ENCODE results near the gene PAK6. TPM values are rescaled to one million over a fixed set of nuclear protein-coding genes. Genes with fewer than 3 reads are reported as not detected.

Gene PAK6
- total RNA-seq, 1 experiment from 2014 or later = 30.4 TPM

DNA sequence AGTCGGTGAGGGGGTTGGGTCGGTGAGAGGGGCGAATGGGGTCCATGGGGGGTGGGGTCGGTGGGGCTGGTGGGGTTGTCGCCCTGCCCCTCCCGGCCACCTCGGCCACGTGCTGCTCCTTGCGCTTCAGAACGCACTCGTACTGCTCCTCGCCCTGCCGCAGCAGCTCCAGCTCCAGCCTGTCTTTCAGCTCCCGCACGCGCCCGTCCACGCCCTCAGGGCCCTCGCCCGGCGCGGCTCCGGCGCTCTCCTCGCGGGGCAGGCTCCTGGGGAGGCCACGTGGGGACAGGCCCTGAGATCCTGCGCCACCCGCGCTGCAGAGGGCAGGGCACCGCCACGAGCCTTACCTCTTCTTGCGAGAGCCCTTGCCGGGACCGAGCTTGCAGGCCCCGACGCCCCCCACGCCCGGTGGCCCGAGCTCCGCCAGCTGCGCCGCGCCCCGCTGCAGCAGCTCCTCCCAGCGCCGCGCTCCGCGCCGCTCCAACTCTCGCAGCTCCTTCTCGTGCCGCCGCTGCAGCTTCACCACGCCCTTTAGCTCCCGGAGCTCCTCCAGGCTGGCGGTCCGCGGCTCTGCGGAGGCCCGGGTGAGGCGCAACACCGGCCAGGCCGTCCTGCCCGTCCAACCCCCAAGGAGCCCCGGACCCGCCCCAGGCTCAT, 52.2 kb downstream of the PAK6 start:
- DNase-seq (peak; percentile 55), ATAC-seq (peak; percentile 83)
- Histone ChIP-seq H2AFZ (ENCODE audit: low read length) (peak overlapping the region; percentile 88), H3K9ac (ENCODE audit: low read length) (peak overlapping the region; percentile 38), H3K4me2 (ENCODE audit: low read length) (peak overlapping the region; percentile 79), H3K27me3 (ENCODE audit: low read length) (no peaks in the 10 kb centered on the region), H3K4me3 (ENCODE audit: low read length) (peak overlapping the region; percentile 58), H4K20me1 (ENCODE audit: low read length) (no peaks in the 10 kb centered on the region), H3K9me2 (replicated peaks; ENCODE audit: low read length) (no peaks in the 10 kb centered on the region), H3F3A (ENCODE audit: low read length, unreplicated experiment) (no peaks in the 10 kb centered on the region), H3K36me3 (ENCODE audit: low read depth, low read length) (no peaks in the 10 kb centered on the region), H3K79me2 (ENCODE audit: low read length) (no peaks in the 10 kb centered on the region), H3K27ac (ENCODE audit: low read length) (no peak overlapping the region), H3K4me1 (ENCODE audit: insufficient read depth, low read length) (no peaks in the 10 kb centered on the region; the same call in 1 of the 2 replicates), H3K9me3 (ENCODE audit: low read length) (no peaks in the 10 kb centered on the region)
- ChIA-PET CTCF (interaction anchor here (0.5 to 1.4 kb wide), 5 partner anchors 12 to 79 kb away, joined by 3 to 5 read pairs (median 3); no protein-coding TSS in a partner anchor), POLR2A (ENCODE audit: unreplicated experiment) (interaction anchor here (0.6 to 0.8 kb wide), 2 partner anchors 18 to 358 kb away, joined by 3 to 5 read pairs; no protein-coding TSS in a partner anchor)
- TF ChIP-seq EZH2phosphoT487 (IDR thresholded peaks at IDR 0.05; ENCODE audit: borderline replicate concordance, low read length) (no peak), EZH2 (IDR thresholded peaks at IDR 0.05; ENCODE audit: low read length, unreplicated experiment) (no peak)
- TF ChIP-seq, protein P1, sequence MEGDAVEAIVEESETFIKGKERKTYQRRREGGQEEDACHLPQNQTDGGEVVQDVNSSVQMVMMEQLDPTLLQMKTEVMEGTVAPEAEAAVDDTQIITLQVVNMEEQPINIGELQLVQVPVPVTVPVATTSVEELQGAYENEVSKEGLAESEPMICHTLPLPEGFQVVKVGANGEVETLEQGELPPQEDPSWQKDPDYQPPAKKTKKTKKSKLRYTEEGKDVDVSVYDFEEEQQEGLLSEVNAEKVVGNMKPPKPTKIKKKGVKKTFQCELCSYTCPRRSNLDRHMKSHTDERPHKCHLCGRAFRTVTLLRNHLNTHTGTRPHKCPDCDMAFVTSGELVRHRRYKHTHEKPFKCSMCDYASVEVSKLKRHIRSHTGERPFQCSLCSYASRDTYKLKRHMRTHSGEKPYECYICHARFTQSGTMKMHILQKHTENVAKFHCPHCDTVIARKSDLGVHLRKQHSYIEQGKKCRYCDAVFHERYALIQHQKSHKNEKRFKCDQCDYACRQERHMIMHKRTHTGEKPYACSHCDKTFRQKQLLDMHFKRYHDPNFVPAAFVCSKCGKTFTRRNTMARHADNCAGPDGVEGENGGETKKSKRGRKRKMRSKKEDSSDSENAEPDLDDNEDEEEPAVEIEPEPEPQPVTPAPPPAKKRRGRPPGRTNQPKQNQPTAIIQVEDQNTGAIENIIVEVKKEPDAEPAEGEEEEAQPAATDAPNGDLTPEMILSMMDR (conservative IDR thresholded peaks at IDR 0.05; ENCODE audit: low read depth, low read length) = no peak
- intact Hi-C loops (cut with micrococcal nuclease) = no loop called here
- BruUV-seq (replicated peaks) = no TSS peak

DNA sequence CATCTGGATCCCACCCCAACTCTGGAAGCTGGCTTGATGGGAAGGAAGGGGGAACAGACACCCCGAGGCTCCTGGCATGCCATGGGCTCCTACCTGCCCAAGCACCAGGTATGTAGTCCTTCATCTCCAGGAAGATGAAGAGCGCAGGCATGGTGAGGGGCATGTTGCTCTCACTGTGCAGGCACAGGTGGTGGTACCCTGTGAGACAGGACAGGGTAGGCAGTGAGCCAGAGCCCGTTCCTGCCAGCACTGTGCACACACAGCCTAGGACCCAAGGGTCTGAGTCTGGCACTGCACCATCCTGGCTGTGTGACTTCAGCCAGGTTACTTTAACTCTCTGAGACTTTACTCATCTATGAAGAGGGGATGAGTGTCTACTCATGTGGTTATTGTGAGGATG, 53.4 kb downstream of the PAK6 start:
- Histone ChIP-seq H3K27ac (ENCODE audit: low read length) (no peak overlapping the region), H2AFZ (ENCODE audit: low read length) (no peak overlapping the region), H3K9ac (ENCODE audit: low read length) (no peak overlapping the region), H3K9me2 (replicated peaks; ENCODE audit: low read length) (no peaks in the 10 kb centered on the region), H3K4me3 (ENCODE audit: low read length) (no peak overlapping the region), H4K20me1 (ENCODE audit: low read length) (no peaks in the 10 kb centered on the region), H3K79me2 (ENCODE audit: low read length) (no peaks in the 10 kb centered on the region), H3K4me1 (ENCODE audit: insufficient read depth, low read length) (no peaks in the 10 kb centered on the region; the same call in 1 of the 2 replicates), H3K4me2 (ENCODE audit: low read length) (no peak overlapping the region), H3K27me3 (ENCODE audit: low read length) (no peaks in the 10 kb centered on the region), H3K36me3 (ENCODE audit: low read depth, low read length) (no peaks in the 10 kb centered on the region), H3F3A (ENCODE audit: low read length, unreplicated experiment) (no peaks in the 10 kb centered on the region), H3K9me3 (ENCODE audit: low read length) (no peaks in the 10 kb centered on the region)
- intact Hi-C loops (cut with micrococcal nuclease) = no loop called here
- ChIA-PET CTCF (interaction anchor here (0.6 to 0.7 kb wide), 2 partner anchors 10 to 13 kb away, joined by 3 to 5 read pairs; no protein-coding TSS in a partner anchor), POLR2A (ENCODE audit: unreplicated experiment) (no interaction called here)
- no peak for ATAC-seq
- no peak for TF ChIP-seq EZH2 (IDR thresholded peaks at IDR 0.05; ENCODE audit: low read length, unreplicated experiment)
- no peak for TF ChIP-seq EZH2phosphoT487 (IDR thresholded peaks at IDR 0.05; ENCODE audit: borderline replicate concordance, low read length)
- TF ChIP-seq, protein P1 (conservative IDR thresholded peaks at IDR 0.05; ENCODE audit: low read depth, low read length) = no peak
- BruUV-seq (replicated peaks) = no TSS peak
- DNase-seq = no peak

DNA sequence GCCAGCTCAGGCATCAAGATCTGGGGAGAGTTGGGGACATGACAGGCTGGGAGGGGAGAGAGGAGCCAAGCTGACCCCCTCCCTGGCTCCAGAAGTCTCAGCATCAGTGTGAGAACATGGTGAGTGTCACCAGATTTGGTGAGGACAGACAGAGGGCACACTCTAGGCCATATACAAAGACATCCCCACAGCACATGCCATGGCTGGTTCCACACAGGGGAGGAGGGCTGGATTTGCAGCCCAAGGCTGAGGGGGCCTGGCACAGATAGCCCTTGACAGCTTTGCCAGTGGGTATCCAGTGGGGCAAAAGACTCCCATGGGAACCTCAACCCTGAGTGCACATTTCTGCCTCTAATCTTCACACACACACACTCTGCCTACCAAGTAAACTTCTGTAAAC, 54.1 kb downstream of the PAK6 start:
- H3F3A ChIP-seq (ENCODE audit: low read length, unreplicated experiment) = no peaks in the 10 kb centered on the region
- H3K4me1 ChIP-seq (ENCODE audit: insufficient read depth, low read length) = no peaks in the 10 kb centered on the region; the same call in 1 of the 2 replicates
- no peak for ATAC-seq
- intact Hi-C loops (cut with micrococcal nuclease) = no loop called here
- H3K9me3 ChIP-seq (ENCODE audit: low read length) = no peaks in the 10 kb centered on the region
- no peak overlapping the region for H2AFZ ChIP-seq (ENCODE audit: low read length)
- no peaks in the 10 kb centered on the region for H3K36me3 ChIP-seq (ENCODE audit: low read depth, low read length)
- no peak overlapping the region for H3K27ac ChIP-seq (ENCODE audit: low read length)
- H3K9ac ChIP-seq (ENCODE audit: low read length) = no peak overlapping the region
- TF ChIP-seq, protein P1 (conservative IDR thresholded peaks at IDR 0.05; ENCODE audit: low read depth, low read length) = no peak
- TF ChIP-seq EZH2 (IDR thresholded peaks at IDR 0.05; ENCODE audit: low read length, unreplicated experiment) (no peak), EZH2phosphoT487 (IDR thresholded peaks at IDR 0.05; ENCODE audit: borderline replicate concordance, low read length) (no peak)
- H3K4me2 ChIP-seq (ENCODE audit: low read length) = no peak overlapping the region
- no peaks in the 10 kb centered on the region for H4K20me1 ChIP-seq (ENCODE audit: low read length)
- no peak overlapping the region for H3K4me3 ChIP-seq (ENCODE audit: low read length)
- ChIA-PET POLR2A (ENCODE audit: unreplicated experiment) (no interaction called here), CTCF (interaction anchor here (0.6 to 0.7 kb wide), 2 partner anchors 9 to 14 kb away, joined by 3 to 5 read pairs; no protein-coding TSS in a partner anchor)
- H3K27me3 ChIP-seq (ENCODE audit: low read length) = no peaks in the 10 kb centered on the region
- no TSS peak for BruUV-seq (replicated peaks)
- no peaks in the 10 kb centered on the region for H3K9me2 ChIP-seq (replicated peaks; ENCODE audit: low read length)
- H3K79me2 ChIP-seq (ENCODE audit: low read length) = no peaks in the 10 kb centered on the region
- DNase-seq = no peak
